Effector CD4-positive, alpha-beta T cell (primary cell): ENCODE results near the gene ETV6.

Experiments used
- DNase-seq: peaks from one replicate; pipeline ENCODE4 v3.0.0-alpha.2; 2020

ETV6 gene

GRCh38 chr12:11648514-11649412 is 711 bp upstream of the ETV6 start:
- DNase-seq = peak; percentile 52

GRCh38 chr12:11650286-11651281 is 1.1 kb downstream of the ETV6 start:
- DNase-seq = peak; percentile 6

GRCh38 chr12:11651381-11651780 is 1.9 kb downstream of the ETV6 start:
- DNase-seq = no peak

GRCh38 chr12:11651785-11652184 is 2.3 kb downstream of the ETV6 start:
- DNase-seq = no peak

GRCh38 chr12:11652351-11653040 is 3.0 kb downstream of the ETV6 start:
- no peak for DNase-seq

GRCh38 chr12:11653215-11653753 is 3.8 kb downstream of the ETV6 start:
- no peak for DNase-seq

GRCh38 chr12:11654338-11654737 is 4.9 kb downstream of the ETV6 start:
- DNase-seq = no peak

GRCh38 chr12:11654802-11655201 is 5.3 kb downstream of the ETV6 start:
- no peak for DNase-seq

GRCh38 chr12:11655842-11656241 is 6.4 kb downstream of the ETV6 start:
- no peak for DNase-seq

- no peak for DNase-seq
These were observed 7.1 kb downstream of the ETV6 start for GRCh38 chr12:11656550-11656949.

- no peak for DNase-seq
These were observed 8.0 kb downstream of the ETV6 start for GRCh38 chr12:11657511-11657910.

- DNase-seq = no peak
These were observed 9.3 kb downstream of the ETV6 start for GRCh38 chr12:11658791-11659190.

GRCh38 chr12:11660624-11661023 is 11.2 kb downstream of the ETV6 start:
- no peak for DNase-seq

- no peak for DNase-seq
These were observed 12.1 kb downstream of the ETV6 start for GRCh38 chr12:11661491-11662089.

GRCh38 chr12:11662369-11662768 is 12.9 kb downstream of the ETV6 start:
- no peak for DNase-seq

- DNase-seq = no peak
These were observed 13.7 kb downstream of the ETV6 start for GRCh38 chr12:11663130-11663529.

- no peak for DNase-seq
These were observed 14.6 kb downstream of the ETV6 start for GRCh38 chr12:11664101-11664500.

- DNase-seq = no peak
These were observed 16.9 kb downstream of the ETV6 start for GRCh38 chr12:11666131-11667050.

- DNase-seq = no peak
These were observed 17.7 kb downstream of the ETV6 start for GRCh38 chr12:11667171-11667570.

- DNase-seq = no peak
These were observed 19.1 kb downstream of the ETV6 start for GRCh38 chr12:11668611-11669010.

GRCh38 chr12:11669348-11669747 is 19.9 kb downstream of the ETV6 start:
- DNase-seq = no peak
